ENCODE data around the gene PTPMT1.

DNA sequence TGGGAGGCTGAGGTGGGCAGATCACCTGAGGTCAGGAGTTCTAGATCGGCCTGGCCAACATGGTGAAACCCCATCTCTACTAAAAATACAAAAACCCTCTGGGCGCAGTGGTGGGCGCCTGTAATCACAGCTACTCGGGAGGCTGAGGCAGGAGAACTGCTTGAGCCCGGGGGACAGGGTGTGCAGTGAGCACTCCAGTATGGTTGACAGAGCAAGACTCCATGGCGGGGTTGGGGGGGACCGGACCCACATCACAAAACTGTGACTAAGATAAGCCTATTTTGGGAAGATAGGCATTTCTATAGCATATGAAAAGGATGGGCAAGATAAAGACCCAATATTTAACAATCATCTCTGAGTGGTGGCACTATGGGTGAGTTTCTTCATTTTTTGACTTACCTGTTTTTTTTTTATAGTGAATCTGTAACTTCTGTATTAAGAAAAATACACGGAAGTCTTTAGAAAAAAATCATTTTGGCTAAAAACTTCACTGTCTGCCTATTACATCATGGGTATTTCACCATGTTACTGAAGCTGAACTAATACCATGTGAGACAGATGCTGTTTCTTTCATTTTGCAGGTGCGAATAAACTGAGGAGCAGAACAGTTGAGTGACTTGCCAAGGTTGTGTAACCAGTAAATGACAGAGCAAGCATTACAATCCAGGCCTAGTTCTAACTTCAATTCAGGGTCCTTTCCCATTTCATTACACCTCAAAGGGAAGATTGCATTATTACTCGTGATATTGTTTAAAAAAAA is 14.9 kb upstream of the PTPMT1 start:
- TF ChIP-seq, protein P1, sequence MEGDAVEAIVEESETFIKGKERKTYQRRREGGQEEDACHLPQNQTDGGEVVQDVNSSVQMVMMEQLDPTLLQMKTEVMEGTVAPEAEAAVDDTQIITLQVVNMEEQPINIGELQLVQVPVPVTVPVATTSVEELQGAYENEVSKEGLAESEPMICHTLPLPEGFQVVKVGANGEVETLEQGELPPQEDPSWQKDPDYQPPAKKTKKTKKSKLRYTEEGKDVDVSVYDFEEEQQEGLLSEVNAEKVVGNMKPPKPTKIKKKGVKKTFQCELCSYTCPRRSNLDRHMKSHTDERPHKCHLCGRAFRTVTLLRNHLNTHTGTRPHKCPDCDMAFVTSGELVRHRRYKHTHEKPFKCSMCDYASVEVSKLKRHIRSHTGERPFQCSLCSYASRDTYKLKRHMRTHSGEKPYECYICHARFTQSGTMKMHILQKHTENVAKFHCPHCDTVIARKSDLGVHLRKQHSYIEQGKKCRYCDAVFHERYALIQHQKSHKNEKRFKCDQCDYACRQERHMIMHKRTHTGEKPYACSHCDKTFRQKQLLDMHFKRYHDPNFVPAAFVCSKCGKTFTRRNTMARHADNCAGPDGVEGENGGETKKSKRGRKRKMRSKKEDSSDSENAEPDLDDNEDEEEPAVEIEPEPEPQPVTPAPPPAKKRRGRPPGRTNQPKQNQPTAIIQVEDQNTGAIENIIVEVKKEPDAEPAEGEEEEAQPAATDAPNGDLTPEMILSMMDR (IDR thresholded peaks at IDR 0.05; ENCODE audit: poor library complexity, severe bottlenecking): no peak
- TF ChIP-seq POLR2AphosphoS5 (IDR thresholded peaks at IDR 0.05) (no peak), SMC3 (conservative IDR thresholded peaks at IDR 0.05; ENCODE audit: poor library complexity) (no peak), EZH2 (IDR thresholded peaks at IDR 0.05; ENCODE audit: borderline replicate concordance, insufficient read depth, low read length, poor library complexity, severe bottlenecking) (no peak), TAF1 (IDR thresholded peaks at IDR 0.05; ENCODE audit: low read depth) (no peak)
- TF ChIP-seq, protein P2, sequence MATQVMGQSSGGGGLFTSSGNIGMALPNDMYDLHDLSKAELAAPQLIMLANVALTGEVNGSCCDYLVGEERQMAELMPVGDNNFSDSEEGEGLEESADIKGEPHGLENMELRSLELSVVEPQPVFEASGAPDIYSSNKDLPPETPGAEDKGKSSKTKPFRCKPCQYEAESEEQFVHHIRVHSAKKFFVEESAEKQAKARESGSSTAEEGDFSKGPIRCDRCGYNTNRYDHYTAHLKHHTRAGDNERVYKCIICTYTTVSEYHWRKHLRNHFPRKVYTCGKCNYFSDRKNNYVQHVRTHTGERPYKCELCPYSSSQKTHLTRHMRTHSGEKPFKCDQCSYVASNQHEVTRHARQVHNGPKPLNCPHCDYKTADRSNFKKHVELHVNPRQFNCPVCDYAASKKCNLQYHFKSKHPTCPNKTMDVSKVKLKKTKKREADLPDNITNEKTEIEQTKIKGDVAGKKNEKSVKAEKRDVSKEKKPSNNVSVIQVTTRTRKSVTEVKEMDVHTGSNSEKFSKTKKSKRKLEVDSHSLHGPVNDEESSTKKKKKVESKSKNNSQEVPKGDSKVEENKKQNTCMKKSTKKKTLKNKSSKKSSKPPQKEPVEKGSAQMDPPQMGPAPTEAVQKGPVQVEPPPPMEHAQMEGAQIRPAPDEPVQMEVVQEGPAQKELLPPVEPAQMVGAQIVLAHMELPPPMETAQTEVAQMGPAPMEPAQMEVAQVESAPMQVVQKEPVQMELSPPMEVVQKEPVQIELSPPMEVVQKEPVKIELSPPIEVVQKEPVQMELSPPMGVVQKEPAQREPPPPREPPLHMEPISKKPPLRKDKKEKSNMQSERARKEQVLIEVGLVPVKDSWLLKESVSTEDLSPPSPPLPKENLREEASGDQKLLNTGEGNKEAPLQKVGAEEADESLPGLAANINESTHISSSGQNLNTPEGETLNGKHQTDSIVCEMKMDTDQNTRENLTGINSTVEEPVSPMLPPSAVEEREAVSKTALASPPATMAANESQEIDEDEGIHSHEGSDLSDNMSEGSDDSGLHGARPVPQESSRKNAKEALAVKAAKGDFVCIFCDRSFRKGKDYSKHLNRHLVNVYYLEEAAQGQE (IDR thresholded peaks at IDR 0.05; ENCODE audit: borderline replicate concordance): no peak

All from neural cell (in vitro differentiated cells).